EL (cell line): Measurements from ENCODE around the gene CIRBP.

Experiments
- DNase-seq: peaks from one replicate; pipeline ENCODE4 v3.0.0-alpha.2; 2016

Gene CIRBP

GRCh38 chr19:1269065-1269477 lies at the start of gene CIRBP:
Gene CIRBP, plus strand, starts transcription at chr19:1269332. Its CDS starts 1,602 bp downstream, at chr19:1270934.
- peak; percentile 99 for DNase-seq

- no peak for DNase-seq
Measured at GRCh38 chr19:1219786-1220476, 49.2 kb upstream of the CIRBP start.

- no peak for DNase-seq
Measured at GRCh38 chr19:1220477-1220930, 48.6 kb upstream of the CIRBP start.

GRCh38 chr19:1220976-1221903 lies 47.9 kb upstream of the CIRBP start:
- peak; percentile 38 for DNase-seq

- DNase-seq: no peak
Measured at GRCh38 chr19:1221904-1222255, 47.3 kb upstream of the CIRBP start.

- no peak for DNase-seq
Measured at GRCh38 chr19:1222394-1222793, 46.7 kb upstream of the CIRBP start.

GRCh38 chr19:1223018-1223855 lies 45.9 kb upstream of the CIRBP start:
- peak; percentile 48 for DNase-seq

- DNase-seq: no peak
Measured at GRCh38 chr19:1224047-1224825, 44.9 kb upstream of the CIRBP start.

GRCh38 chr19:1224847-1225246 lies 44.3 kb upstream of the CIRBP start:
- DNase-seq: no peak

- DNase-seq: no peak
Measured at GRCh38 chr19:1225440-1226226, 43.5 kb upstream of the CIRBP start.

GRCh38 chr19:1226227-1226518 lies 43.0 kb upstream of the CIRBP start:
- DNase-seq: no peak

- DNase-seq: no peak
Measured at GRCh38 chr19:1226522-1227303, 42.4 kb upstream of the CIRBP start.

- DNase-seq: no peak
Measured at GRCh38 chr19:1227304-1228054, 41.7 kb upstream of the CIRBP start.

- DNase-seq: no peak
Measured at GRCh38 chr19:1228161-1228957, 40.8 kb upstream of the CIRBP start.

- no peak for DNase-seq
Measured at GRCh38 chr19:1229056-1229923, 39.8 kb upstream of the CIRBP start.

- DNase-seq: no peak
Measured at GRCh38 chr19:1229924-1230782, 39.0 kb upstream of the CIRBP start.
